GM12878 (cell line): Measurements from ENCODE around the gene RSF1. TPM values are rescaled to one million over a fixed set of nuclear protein-coding genes. Genes with fewer than 3 reads are reported as not detected.

Source experiments
- EGR1 ChIP-seq, 2 experiments: IDR thresholded peaks; 1 replicate in 1 of 2; 2 replicates in 1 of 2; pipeline ENCODE4 v1.6.1; 2011 to 2012; ENCODE audit warnings: low read depth in 2 of 2, low read length in 2 of 2, borderline replicate concordance in 1 of 2, mild to moderate bottlenecking in 1 of 2, moderate library complexity in 1 of 2
- HCFC1 ChIP-seq: fragments of 150-350 bp; IDR thresholded peaks from 2 replicates; pipeline ENCODE4 v1.6.1; 2014; ENCODE audit warnings: low read length
- IKZF2 ChIP-seq, 2 experiments: fragments of 450-650 bp; IDR thresholded peaks; 2 replicates each; pipeline ENCODE4 v1.6.1; 2017; ENCODE audit warnings: mild to moderate bottlenecking in 2 of 2, moderate library complexity in 2 of 2
- IRF4 ChIP-seq: IDR thresholded peaks from 2 replicates; pipeline ENCODE4 v1.6.1; 2011; ENCODE audit warnings: low read depth, low read length
- LARP7 ChIP-seq: fragments of 450-650 bp; IDR thresholded peaks from 2 replicates; pipeline ENCODE4 v1.6.1; 2017; ENCODE audit warnings: mild to moderate bottlenecking
- MYC ChIP-seq: IDR thresholded peaks from 2 replicates; pipeline ENCODE4 v1.6.1; 2011; ENCODE audit warnings: mild to moderate bottlenecking, low read length, moderate library complexity, inconsistent platforms; ENCODE audit not compliant: insufficient read depth, insufficient replicate concordance, insufficient read length, severe bottlenecking
- NFIC ChIP-seq: IDR thresholded peaks from 2 replicates; pipeline ENCODE4 v1.6.1; 2012; ENCODE audit warnings: low read depth, mild to moderate bottlenecking, inconsistent platforms, low read length, moderate library complexity
- NR2C1 ChIP-seq: fragments of 450-650 bp; IDR thresholded peaks from 2 replicates; pipeline ENCODE4 v1.6.1; 2017; ENCODE audit warnings: antibody characterized with exemption, mild to moderate bottlenecking, moderate library complexity
- SMAD1 ChIP-seq: fragments of 450-650 bp; IDR thresholded peaks from 2 replicates; pipeline ENCODE4 v1.6.1; 2018; ENCODE audit warnings: mild to moderate bottlenecking, low read depth; ENCODE audit not compliant: partially characterized antibody
- TBL1XR1 ChIP-seq: IDR thresholded peaks from 2 replicates; pipeline ENCODE4 v1.6.1; 2012; ENCODE audit warnings: low read depth, low read length, improper control_type of control experiment
- polyA plus RNA-seq, 11 experiments: library from polyadenylated mRNA; depleted of rRNA in 4 of 11; unstranded in 6 of 11; stranded (reverse) in 5 of 11; fragments of >200 nt; fragmentation: Nextera tagmentation in 4 of 11; fragmentation: Illumina TruSeq in 1 of 11; extraction: Ambion mirVana in 4 of 11; extraction: Trizol in 1 of 11; gene quantifications; 1 replicate in 1 of 11; 2 replicates in 10 of 11; pipeline versions ENCODE4 v1.2.1 to v1.2.3, GENCODE V29; 2011 to 2016; ENCODE audit warnings: inconsistent platforms in 2 of 11, missing spikeins in 2 of 11, low read depth in 1 of 11
- total RNA-seq, 4 experiments: library from RNA; depleted of rRNA in 3 of 4; stranded (reverse); fragments of >200 nt in 3 of 4; fragmentation: Illumina TruSeq in 1 of 4; extraction: Trizol in 1 of 4; gene quantifications; 2 replicates each; pipeline versions ENCODE4 v1.2.1 to v1.2.3, GENCODE V29; 2013 to 2021
- TF ChIP-seq, protein P1 (sequence below): IDR thresholded peaks from 2 replicates; pipeline ENCODE4 v1.6.1; 2011; ENCODE audit warnings: low read depth, low read length, improper control_type of control experiment, borderline replicate concordance
- TF ChIP-seq, protein P2 (sequence below): IDR thresholded peaks from 2 replicates; pipeline ENCODE4 v1.6.1; 2012; ENCODE audit warnings: improper control_type of control experiment, low read depth, low read length; ENCODE audit not compliant: insufficient replicate concordance
- TF ChIP-seq, protein P3 (sequence below): IDR thresholded peaks from 2 replicates; pipeline ENCODE4 v1.6.1; 2012; ENCODE audit warnings: mild to moderate bottlenecking, low read depth, low read length
- TF ChIP-seq, protein P4 (sequence below): fragments of 450-650 bp; IDR thresholded peaks from 2 replicates; pipeline ENCODE4 v1.6.1; 2017; ENCODE audit warnings: borderline replicate concordance
- TF ChIP-seq, protein P5 (sequence below): fragments of 450-650 bp; IDR thresholded peaks from 2 replicates; pipeline ENCODE4 v1.6.1; 2018; ENCODE audit warnings: mild to moderate bottlenecking, low read depth, moderate library complexity; ENCODE audit not compliant: partially characterized antibody

The RSF1 gene
- total and polyA plus RNA-seq, 10 of the 15 experiments (the other 5 are each of a cell fraction or from before 2014, with no cell fraction given): 9.0 to 45.3 (median 30.0) TPM

DNA sequence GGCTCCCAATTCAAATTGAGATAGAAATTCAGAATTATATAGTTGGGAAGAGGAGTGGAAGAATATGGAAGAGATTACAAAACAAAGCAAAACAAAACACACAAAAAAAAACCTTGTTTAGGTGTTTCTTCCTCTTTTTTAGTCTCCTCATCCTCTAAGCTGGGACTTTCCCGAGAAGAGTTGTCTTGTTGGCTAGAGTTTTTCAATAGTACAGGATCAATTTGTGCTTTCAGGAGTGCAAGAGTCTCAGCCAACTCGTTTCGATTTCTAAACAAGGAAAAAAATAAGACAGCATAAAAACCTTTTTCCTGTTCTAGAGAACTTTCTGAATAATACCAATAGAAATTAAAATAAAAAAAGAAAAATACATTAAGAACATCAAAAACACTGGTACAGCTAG lies 95.1 kb downstream of the RSF1 start (continued):
- no peak for TF ChIP-seq EGR1 (IDR thresholded peaks at IDR 0.05; ENCODE audit: borderline replicate concordance in 1 of 2, low read depth in 2 of 2, low read length in 2 of 2)
- TF ChIP-seq, protein P1, sequence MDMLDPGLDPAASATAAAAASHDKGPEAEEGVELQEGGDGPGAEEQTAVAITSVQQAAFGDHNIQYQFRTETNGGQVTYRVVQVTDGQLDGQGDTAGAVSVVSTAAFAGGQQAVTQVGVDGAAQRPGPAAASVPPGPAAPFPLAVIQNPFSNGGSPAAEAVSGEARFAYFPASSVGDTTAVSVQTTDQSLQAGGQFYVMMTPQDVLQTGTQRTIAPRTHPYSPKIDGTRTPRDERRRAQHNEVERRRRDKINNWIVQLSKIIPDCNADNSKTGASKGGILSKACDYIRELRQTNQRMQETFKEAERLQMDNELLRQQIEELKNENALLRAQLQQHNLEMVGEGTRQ: no peak
- TF ChIP-seq IKZF2 (IDR thresholded peaks at IDR 0.05): peak; percentile 51 to 57
- TF ChIP-seq NR2C1: no peak
- TF ChIP-seq, protein P2, sequence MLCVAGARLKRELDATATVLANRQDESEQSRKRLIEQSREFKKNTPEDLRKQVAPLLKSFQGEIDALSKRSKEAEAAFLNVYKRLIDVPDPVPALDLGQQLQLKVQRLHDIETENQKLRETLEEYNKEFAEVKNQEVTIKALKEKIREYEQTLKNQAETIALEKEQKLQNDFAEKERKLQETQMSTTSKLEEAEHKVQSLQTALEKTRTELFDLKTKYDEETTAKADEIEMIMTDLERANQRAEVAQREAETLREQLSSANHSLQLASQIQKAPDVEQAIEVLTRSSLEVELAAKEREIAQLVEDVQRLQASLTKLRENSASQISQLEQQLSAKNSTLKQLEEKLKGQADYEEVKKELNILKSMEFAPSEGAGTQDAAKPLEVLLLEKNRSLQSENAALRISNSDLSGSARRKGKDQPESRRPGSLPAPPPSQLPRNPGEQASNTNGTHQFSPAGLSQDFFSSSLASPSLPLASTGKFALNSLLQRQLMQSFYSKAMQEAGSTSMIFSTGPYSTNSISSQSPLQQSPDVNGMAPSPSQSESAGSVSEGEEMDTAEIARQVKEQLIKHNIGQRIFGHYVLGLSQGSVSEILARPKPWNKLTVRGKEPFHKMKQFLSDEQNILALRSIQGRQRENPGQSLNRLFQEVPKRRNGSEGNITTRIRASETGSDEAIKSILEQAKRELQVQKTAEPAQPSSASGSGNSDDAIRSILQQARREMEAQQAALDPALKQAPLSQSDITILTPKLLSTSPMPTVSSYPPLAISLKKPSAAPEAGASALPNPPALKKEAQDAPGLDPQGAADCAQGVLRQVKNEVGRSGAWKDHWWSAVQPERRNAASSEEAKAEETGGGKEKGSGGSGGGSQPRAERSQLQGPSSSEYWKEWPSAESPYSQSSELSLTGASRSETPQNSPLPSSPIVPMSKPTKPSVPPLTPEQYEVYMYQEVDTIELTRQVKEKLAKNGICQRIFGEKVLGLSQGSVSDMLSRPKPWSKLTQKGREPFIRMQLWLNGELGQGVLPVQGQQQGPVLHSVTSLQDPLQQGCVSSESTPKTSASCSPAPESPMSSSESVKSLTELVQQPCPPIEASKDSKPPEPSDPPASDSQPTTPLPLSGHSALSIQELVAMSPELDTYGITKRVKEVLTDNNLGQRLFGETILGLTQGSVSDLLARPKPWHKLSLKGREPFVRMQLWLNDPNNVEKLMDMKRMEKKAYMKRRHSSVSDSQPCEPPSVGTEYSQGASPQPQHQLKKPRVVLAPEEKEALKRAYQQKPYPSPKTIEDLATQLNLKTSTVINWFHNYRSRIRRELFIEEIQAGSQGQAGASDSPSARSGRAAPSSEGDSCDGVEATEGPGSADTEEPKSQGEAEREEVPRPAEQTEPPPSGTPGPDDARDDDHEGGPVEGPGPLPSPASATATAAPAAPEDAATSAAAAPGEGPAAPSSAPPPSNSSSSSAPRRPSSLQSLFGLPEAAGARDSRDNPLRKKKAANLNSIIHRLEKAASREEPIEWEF: peak; percentile 88
- TF ChIP-seq, protein P3, sequence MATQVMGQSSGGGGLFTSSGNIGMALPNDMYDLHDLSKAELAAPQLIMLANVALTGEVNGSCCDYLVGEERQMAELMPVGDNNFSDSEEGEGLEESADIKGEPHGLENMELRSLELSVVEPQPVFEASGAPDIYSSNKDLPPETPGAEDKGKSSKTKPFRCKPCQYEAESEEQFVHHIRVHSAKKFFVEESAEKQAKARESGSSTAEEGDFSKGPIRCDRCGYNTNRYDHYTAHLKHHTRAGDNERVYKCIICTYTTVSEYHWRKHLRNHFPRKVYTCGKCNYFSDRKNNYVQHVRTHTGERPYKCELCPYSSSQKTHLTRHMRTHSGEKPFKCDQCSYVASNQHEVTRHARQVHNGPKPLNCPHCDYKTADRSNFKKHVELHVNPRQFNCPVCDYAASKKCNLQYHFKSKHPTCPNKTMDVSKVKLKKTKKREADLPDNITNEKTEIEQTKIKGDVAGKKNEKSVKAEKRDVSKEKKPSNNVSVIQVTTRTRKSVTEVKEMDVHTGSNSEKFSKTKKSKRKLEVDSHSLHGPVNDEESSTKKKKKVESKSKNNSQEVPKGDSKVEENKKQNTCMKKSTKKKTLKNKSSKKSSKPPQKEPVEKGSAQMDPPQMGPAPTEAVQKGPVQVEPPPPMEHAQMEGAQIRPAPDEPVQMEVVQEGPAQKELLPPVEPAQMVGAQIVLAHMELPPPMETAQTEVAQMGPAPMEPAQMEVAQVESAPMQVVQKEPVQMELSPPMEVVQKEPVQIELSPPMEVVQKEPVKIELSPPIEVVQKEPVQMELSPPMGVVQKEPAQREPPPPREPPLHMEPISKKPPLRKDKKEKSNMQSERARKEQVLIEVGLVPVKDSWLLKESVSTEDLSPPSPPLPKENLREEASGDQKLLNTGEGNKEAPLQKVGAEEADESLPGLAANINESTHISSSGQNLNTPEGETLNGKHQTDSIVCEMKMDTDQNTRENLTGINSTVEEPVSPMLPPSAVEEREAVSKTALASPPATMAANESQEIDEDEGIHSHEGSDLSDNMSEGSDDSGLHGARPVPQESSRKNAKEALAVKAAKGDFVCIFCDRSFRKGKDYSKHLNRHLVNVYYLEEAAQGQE: no peak
- no peak for TF ChIP-seq MYC
- no peak for TF ChIP-seq SMAD1
- no peak for TF ChIP-seq LARP7
- TF ChIP-seq, protein P4, sequence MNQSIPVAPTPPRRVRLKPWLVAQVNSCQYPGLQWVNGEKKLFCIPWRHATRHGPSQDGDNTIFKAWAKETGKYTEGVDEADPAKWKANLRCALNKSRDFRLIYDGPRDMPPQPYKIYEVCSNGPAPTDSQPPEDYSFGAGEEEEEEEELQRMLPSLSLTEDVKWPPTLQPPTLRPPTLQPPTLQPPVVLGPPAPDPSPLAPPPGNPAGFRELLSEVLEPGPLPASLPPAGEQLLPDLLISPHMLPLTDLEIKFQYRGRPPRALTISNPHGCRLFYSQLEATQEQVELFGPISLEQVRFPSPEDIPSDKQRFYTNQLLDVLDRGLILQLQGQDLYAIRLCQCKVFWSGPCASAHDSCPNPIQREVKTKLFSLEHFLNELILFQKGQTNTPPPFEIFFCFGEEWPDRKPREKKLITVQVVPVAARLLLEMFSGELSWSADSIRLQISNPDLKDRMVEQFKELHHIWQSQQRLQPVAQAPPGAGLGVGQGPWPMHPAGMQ: no peak
- TF ChIP-seq HCFC1: no peak
- TF ChIP-seq IRF4: no peak
- TF ChIP-seq TBL1XR1: no peak
- TF ChIP-seq, protein P5, sequence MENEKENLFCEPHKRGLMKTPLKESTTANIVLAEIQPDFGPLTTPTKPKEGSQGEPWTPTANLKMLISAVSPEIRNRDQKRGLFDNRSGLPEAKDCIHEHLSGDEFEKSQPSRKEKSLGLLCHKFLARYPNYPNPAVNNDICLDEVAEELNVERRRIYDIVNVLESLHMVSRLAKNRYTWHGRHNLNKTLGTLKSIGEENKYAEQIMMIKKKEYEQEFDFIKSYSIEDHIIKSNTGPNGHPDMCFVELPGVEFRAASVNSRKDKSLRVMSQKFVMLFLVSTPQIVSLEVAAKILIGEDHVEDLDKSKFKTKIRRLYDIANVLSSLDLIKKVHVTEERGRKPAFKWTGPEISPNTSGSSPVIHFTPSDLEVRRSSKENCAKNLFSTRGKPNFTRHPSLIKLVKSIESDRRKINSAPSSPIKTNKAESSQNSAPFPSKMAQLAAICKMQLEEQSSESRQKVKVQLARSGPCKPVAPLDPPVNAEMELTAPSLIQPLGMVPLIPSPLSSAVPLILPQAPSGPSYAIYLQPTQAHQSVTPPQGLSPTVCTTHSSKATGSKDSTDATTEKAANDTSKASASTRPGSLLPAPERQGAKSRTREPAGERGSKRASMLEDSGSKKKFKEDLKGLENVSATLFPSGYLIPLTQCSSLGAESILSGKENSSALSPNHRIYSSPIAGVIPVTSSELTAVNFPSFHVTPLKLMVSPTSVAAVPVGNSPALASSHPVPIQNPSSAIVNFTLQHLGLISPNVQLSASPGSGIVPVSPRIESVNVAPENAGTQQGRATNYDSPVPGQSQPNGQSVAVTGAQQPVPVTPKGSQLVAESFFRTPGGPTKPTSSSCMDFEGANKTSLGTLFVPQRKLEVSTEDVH: no peak
- TF ChIP-seq NFIC: peak; percentile 45; the same call in 1 of the 2 replicates
